Fibroblast of skin of left biceps (primary cell): ENCODE measurements around the gene INPP5D.
"Not testable (repeated sequence)": the region's sequence is repeated elsewhere in the genome, so short reads cannot be mapped to it uniquely, and the experiment has no call there.

Experiments
- DNase-seq, 2 experiments: peaks; one replicate each; pipeline ENCODE4 v3.0.0-alpha.2; 2013; ENCODE audit warnings: low read depth in 2 of 2

The INPP5D gene

DNA sequence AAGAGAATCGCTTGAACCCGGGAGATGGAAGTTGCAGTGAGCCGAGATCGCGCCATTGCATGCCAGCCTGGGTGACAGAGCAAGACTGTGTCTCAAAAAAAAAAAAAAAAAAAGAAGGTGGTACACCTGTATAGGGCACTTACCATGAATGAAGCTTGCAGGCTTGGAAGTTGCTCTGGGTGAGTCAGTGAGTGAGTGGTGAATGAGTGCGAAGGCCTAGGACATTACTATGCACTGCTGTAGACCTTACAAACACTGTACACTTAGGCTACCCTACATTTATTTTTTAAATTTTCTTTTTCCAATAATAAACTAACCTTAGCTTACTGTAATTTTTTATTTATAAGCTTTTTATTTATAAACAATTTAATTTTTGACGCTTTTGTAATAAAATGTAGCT is 113.0 kb downstream of the INPP5D start:
- no peak for DNase-seq

DNA sequence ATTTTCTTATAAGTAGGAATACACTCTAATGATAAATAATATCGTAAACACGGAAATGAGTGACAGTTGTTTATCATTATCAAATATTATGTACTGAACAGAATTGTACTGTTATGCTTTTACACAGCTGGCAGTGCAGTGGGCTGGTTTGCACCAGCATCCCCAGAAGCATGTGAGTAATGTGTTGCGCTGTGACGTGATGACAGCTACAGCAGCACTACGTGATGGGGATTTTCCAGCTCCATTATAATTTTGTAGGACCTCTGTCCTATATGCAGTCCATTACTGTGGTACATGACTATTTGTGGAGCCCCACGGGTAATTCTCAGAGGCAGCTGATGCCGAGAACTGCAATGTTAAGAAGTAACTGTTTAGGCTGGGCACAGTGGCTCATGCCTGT is 114.0 kb downstream of the INPP5D start:
- DNase-seq = no peak

DNA sequence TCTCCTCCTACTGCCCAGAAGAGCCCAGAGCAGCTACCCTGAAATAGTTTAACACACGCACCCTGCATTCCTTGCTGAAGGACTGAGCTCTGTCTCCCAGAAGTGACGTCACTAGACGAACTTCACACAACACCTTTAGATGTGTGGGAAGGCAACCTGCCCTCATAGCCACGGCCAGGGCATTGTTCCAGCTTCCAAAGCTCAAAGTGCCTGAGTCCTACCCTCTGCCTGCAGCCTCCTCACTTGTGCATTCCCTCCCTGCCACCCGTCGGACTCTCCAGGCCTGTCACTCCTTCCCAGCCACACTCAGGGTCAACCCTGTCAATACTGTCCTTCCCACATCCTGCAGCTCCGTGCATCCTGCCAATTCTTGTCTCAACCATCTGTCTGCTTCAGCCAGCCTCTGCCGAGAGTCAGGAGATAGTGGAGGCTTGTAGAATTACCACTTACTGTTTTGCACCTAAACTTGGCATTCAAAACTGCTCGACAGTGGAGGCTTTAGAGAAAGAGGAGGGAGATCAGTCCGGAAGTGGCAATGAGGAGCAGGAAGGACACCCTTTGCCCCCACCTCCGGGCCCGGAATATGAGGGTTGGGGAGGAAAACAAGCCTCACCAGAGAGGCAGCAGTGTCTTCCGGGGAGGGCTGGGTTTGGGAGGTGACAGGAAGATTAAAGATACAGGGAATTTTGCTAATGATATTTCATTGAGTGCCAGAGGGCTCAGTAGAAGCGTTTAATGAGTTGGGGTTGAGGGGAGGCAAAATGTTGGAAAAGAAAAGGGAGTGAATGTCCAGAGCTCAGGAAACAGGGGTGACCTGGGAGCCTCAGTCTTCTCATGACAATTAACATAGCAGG is 119.1 kb downstream of the INPP5D start:
- DNase-seq = no peak

DNA sequence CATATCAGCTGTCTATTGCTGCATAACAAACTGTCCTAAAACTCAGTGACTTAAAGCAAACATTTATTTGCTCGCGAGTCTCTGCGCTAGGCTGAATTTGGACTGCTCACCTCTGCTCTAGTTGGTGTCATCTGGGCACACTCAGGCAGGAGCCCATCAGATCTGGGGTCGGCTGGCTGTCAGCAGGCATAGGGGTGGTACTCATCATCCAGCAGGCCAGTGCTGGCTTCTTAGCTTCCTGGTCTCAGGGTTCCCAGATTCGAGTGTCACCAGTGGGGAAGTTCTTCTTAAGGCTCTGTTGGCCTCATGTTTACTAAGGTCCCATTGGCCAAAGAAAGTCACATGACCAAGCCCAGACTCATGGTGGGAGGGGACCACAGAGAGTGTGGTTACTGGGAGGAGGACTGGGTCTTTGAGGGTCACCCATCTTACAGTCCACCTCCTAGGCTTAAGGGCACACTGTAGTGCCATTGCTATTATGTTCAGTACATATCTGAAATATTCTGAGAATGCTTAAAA is 119.8 kb downstream of the INPP5D start:
- no peak for DNase-seq

DNA sequence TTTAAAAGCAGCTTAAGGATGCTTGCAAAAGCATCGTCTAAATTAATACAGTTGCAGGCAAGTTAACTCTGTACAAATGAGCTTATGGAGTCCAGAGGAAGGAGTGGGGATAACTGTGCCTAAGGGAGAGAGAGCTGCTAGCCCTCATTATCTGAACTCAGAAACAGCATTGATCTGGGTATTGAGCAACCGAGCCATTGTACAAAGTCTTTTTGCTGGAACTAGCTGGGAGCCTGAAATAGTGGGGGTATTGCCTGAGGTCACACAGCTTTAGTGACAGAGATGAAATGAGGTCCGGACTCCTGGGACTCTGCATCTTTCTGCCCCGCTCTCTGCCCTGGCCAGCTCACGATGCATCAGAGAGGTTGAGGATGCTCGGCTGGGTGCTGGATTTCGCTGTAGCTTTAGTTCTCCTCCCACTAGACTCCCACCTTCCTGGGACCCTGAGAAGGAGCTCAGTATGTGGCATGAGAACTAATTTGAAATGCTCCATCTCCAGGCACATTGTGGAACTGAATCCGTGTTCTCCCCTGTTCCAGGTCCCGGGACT is 123.8 kb downstream of the INPP5D start:
- DNase-seq = no peak

DNA sequence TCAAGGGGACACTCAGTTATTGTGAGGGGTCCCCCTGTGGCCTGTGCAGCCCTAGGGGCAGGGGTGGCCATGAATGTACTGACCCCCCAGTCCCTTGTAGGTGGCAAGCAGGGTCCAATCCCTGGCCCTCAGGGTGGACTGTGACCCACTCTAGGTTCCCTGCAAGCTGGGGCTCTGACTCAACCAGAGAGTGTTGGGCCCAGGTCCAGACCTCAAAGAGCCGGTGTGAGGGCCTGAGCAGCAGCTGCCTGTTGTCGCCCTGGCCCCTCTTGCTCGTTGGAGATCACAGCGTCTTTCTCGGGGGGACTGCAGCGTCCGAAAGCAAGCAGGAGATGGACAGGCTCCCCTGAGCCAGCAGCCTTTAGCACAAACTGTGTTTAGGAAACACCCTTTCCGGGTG is 124.5 kb downstream of the INPP5D start:
- DNase-seq = no peak

DNA sequence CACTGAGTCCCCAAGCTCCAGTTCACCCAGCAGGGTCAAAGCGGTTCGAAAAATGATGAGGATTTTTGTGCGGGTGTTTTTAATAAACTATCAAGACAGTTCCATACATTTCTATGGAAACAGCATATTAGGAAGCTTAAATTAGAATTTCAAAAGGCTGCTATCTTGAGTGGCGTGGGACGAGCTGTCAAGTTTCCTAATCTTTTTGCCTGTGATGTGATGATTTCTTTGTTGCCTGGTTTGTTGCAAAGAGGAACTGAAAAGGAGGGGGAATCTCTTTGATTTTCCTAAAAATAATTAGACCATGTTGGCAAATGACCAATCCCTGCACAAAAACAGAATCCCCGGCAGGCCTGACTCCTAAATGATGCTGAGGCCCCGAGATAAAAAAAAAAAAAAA is 125.2 kb downstream of the INPP5D start:
- no peak for DNase-seq

DNA sequence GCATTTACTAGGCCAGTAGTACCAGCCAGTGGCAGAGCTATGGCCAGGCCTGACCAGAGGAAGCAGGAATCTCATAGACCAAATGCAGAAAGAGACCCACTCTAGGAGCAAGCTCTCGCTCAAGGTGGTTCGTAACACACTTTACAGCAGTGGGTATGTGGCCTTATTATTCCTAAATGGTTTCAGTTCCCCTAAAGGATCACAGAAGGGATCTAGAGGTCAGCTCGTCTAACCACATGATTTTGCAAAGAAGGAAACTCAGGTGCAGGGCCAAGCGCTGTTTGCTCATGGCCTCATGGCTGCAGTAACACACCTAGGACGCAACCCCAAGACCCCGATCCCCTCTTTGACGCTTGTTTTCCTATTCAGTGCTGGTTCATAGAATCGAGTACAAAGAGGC is 125.8 kb downstream of the INPP5D start:
- DNase-seq = no peak

DNA sequence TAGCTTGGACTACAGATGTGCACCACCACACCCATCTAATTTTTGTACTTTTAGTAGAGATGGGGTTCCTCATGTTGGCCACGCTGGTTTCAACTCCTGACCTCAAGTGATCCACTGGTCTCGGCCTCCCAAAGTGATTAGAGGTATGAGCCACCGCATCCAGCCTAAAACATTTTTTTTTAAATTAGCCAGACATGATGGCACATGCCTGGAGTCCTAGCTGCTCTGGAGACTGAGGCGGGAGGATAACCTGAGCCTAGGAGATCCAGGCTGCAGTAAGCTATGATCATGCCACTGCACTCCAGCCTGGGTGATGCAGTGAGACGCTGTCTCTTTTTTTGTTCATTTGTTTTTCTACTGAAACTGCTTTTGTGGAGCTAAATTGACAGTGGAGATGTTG is 126.7 kb downstream of the INPP5D start:
- no peak for DNase-seq

DNA sequence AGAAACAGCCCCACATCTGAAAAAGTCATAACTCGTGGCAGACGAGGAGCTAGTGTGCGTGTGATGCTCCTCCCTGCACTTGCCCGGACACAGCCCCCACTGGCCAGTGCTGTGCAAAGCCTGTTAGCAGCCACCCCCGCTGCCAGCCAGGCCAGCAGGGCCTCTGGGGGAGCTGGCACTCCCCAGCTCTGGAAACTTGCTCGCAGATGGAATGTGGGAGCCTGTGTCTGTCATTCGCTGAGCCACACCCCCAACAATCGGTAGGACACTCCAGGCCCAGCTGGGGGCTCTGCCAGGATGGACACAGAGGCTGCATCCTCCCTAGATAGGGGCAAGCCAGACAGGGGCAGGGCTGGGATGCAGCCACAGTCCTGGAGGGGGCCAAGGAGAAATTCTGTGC is 128.9 kb downstream of the INPP5D start:
- DNase-seq = no peak

DNA sequence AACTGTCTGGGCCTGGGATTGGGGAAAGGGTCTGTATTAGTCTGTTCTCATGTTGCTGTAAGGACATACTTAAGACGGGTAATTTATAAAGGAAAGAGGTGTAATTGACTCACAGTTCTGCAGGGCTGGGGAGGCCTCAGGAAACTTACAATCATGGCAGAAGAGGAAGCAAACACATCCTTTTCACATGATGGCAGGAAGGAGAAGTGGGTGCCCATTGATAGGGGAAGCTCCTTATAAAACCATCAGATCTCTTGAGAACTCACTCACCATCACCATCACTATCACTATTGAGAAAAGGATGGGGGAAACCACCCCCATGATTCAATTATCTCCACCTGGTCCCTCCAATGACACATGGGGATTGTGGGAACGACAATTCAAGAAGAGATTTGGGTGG is 130.9 kb downstream of the INPP5D start:
- not testable (repeated sequence) for DNase-seq

DNA sequence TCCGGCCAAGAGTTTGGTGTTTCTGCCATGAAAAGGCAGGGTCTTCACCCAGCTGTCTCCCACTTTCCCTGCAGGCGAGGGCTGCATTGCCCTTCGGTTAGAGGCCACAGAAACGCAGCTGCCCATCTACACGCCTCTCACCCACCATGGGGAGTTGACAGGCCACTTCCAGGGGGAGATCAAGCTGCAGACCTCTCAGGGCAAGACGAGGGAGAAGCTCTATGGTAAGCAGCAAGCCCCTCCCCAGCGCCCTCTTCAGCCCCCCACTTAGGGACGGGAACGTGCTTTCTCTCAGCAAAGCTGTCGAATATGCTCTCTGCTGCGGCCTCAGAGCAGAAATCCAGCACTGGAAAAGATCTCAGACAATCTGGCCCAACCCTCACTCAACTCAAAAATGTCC is 133.6 kb downstream of the INPP5D start:
- DNase-seq = no peak

DNA sequence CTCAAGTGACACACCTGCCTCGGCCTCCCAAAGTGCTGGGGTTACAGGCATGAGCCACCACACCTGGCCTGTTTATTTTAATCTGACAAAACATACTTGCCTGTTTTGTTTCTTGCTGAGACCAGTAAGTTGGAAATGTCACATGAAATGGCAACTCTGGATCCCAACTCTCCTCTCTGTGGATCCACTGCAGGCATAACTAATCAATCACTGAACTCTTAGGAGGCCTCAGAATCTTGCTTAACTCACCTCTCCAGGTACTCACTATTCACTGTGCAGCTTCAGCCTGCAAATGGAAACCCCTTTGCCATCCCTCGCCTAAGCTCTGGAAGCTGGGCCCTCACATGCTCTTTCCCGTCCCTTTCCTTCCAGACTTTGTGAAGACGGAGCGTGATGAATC is 134.9 kb downstream of the INPP5D start:
- DNase-seq = no peak

DNA sequence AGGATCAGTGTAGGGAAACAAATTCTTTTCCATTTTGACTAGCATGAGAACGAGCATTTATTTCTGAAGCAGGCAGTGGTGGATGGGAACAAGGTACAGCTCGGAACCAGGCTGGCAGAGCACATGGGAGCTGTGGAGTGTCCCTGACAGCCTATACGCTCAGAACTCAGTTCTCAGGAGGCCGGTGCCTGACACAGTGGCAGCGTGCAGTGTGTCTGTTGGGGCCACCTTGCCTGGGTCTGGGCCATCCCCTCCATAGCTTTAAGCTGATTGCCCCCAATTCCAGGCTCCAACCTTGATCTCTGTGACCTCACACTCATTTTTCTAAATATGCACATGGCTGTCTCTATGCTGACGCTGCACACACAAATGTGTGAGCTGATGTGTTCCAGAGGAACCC is 136.9 kb downstream of the INPP5D start:
- no peak for DNase-seq

DNA sequence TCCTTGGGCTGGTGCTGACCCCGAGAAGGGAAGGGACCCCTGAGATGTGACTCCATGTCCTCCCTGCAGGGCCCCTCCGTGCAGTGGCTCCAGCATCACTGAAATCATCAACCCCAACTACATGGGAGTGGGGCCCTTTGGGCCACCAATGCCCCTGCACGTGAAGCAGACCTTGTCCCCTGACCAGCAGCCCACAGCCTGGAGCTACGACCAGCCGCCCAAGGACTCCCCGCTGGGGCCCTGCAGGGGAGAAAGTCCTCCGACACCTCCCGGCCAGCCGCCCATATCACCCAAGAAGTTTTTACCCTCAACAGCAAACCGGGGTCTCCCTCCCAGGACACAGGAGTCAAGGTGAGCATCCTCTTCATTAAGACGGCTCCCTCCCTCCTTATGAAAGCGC is 137.9 kb downstream of the INPP5D start:
- DNase-seq = no peak

DNA sequence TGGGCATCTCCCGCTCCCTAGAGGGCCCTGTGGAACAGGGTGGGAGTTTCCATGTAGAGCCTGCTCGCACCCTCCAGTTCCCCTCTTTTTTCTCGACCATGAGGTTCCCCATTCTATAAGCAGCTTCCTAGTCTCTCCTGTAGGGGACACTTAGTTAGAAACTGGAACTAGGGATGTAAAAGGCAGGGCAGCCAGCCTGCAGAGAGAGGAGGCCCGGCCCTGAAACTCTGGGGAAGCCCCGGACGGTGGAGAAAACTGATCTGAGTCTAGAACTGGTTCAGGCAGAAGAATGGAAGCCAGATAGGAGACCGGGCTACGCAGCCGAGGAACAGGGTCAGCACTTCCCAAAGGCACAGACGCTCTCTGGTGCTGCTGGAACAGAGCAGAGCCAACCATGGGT is 139.7 kb downstream of the INPP5D start:
- no peak for DNase-seq

DNA sequence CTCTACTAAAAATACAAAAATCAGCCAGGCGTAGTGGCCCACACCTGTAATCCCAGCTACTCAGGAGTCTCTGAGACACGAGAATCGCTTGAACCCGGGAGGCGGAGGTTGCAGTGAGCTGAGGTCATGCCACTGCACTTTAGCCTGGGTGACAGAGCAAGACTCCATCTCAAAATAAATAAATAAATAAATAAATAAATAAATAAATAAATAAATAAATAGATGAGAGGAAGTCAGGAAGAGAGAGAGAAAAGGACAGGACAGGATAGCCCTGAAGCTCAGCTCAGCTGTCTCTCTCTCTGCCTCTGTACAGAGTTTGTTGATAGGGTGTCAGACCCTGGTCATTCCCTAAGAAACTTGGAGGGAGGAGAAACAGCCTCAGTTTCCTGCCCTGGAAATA is 140.6 kb downstream of the INPP5D start:
- DNase-seq = not testable (repeated sequence)

DNA sequence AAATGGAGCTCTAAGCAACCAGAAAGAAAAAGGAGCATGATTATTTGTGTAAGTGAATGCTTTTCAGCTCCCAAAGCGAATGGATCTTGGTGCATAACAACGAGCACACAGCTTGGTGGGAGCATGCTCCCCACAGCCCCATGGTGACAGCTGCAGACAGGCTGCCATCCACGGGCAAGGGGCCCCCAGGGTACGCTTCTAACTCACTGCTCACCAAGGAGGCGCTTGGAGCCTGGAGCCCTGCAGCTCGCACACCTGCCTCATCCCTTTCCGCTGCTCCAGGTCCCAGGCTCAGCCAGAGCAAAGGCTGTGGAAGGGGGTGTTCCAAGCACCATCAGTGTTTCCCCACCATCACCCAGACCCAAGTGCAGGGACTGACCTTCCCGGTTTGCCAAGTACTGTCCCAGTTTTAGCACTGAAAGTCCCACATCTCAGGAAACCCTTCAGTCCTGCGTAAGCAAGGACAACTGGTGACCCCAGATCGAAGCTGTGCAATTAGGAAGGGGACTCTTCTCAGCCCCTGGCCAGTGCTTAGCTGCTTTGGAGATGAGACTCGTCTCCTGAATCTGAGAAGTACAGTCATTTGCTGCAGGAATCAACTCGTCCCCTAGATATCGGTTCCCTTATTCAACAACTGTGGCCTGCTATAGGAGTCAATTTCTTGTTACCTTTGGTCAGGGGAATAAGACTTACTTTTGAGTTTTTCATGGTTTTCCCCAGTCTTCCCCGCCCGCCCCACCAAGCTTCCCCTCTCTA is 141.3 kb downstream of the INPP5D start:
- DNase-seq = no peak

DNA sequence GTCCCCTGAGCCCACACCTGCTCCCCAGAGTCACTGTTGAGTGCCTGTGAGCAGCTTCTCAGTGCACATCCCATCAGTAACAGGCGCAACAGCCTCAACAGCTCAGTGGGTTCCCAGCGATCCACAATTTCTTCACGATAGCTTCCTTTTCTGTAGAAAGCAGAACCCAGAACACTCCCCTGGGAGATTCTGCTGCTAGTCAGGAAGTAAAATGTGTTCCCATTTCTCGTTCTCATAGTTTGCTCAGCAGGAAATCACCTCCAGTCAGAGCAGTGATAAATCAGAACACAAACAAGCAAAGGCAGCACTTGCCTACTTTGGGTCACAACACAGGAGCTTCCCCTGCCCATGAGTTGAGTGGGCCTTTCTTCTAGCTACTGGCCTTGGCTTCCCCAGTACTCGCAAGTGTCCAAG is 142.4 kb downstream of the INPP5D start:
- DNase-seq = no peak

DNA sequence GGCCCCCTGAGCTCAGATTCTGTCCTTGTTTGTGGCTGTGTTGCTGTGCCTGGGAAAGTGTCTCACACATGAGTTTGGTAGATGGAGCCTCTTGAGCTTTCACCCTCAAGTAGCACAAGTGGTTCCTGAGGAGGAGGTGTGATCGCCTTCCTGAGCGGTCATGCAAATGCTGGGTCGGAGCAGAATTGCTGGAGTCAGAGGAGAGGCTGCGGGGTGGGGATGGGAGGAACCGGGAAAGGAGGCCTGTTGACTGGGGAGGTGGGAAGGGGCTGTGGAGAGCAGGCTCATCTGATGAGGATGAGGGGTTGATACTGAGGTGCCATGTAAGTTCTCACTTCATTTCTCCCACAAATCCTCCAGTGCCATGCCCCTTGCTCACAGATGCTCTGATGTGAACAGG is 142.9 kb downstream of the INPP5D start:
- DNase-seq = no peak

DNA sequence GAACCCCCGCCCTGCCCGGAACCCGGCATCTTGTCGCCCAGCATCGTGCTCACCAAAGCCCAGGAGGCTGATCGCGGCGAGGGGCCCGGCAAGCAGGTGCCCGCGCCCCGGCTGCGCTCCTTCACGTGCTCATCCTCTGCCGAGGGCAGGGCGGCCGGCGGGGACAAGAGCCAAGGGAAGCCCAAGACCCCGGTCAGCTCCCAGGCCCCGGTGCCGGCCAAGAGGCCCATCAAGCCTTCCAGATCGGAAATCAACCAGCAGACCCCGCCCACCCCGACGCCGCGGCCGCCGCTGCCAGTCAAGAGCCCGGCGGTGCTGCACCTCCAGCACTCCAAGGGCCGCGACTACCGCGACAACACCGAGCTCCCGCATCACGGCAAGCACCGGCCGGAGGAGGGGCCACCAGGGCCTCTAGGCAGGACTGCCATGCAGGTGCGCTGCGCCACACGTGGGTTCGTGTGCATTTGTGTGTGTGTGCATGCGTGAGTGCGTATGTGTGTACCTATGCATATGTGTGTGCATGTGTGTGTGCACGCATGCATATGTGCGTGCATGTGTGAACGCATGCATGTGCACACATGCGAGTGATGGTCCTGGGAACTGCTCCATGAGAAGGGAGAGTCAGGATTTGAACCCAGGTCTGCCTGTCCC is 144.3 kb downstream of the INPP5D start:
- DNase-seq = no peak
